Pancreas (tissue), 10 donors: ENCODE results near the gene PATE2. TPM values are rescaled to one million over a fixed set of nuclear protein-coding genes. Genes with fewer than 3 reads are reported as not detected.

ENCODE experiments used
- ATAC-seq, 4 donors: fragments of 200-7000 bp; cut with Tn5 transposase; one replicate each; pipeline versions ENCODE4 v1.8.0 to v1.9.1; 2020; ENCODE audit warnings: mild to moderate bottlenecking in 4 of 4, moderate library complexity in 4 of 4
- DNase-seq, 6 donors: peaks; one replicate each; pipeline ENCODE4 v3.0.0-alpha.2; 2020
- FAIRE-seq: peaks from 2 replicates; lab custom pipeline; 2012; peaks lifted over from hg19 to GRCh38; lab: Jason Lieb, UNC
- H3K27ac ChIP-seq, 4 donors: fragments of 200-600 bp; sonication (generic); 1 replicate in 3 of 4; 2 replicates in 1 of 4; pipeline versions ENCODE4 v1.5.0 to v1.8.0; 2020
- H3K27me3 ChIP-seq, 4 donors: fragments of 200-600 bp; one replicate each; pipeline ENCODE4 v1.8.0; 2021
- H3K36me3 ChIP-seq, 3 donors: fragments of 200-600 bp; sonication (generic) in 1 of 3; one replicate each; pipeline versions ENCODE4 v1.5.0 to v1.8.0; 2020 to 2021
- H3K4me1 ChIP-seq, 3 donors: fragments of 200-600 bp; one replicate each; pipeline ENCODE4 v1.8.0; 2021
- H3K4me3 ChIP-seq, 4 donors: fragments of 200-600 bp; sonication (generic) in 2 of 4; one replicate each; pipeline versions ENCODE4 v1.5.0 to v1.8.0; 2020 to 2021
- H3K9me3 ChIP-seq, 4 donors: fragments of 200-600 bp; one replicate each; pipeline ENCODE4 v1.8.0; 2021
- WGBS, 2 donors: extraction: QIAGEN DNeasy Blood & Tissue Kit; methylation state at CpG; one replicate each; pipeline ENCODE4 v1.1.7; 2013; 5-methylcytosine and 5-hydroxymethylcytosine counted together
- intact Hi-C, 3 donors: fragments of 100-400 bp; cut with DNase I; formaldehyde crosslinking; loops; one replicate each; pipeline versions ENCODE4 v1.11.1 to v1.14.2; 2022
- polyA plus RNA-seq, 2 donors: library from polyadenylated mRNA; stranded (reverse); fragments of 200-250 nt; gene quantifications; one replicate each; pipeline ENCODE4 v1.2.3, GENCODE V29; 2013
- total RNA-seq, 6 donors: library from RNA; stranded (reverse); fragmentation: NEBNext Ultra II Directional in 4 of 6; extraction: Animal tissue kit (Norgen Biotek cat#: 25700) in 4 of 6; gene quantifications; one replicate each; pipeline versions ENCODE4 v1.2.1 to v1.2.4, GENCODE V29; 2021 to 2023
- TF ChIP-seq, protein P1 (sequence below), 4 donors: fragments of 200-600 bp; sonication (generic) in 3 of 4; IDR thresholded peaks; one replicate each; pipeline versions ENCODE4 v1.5.0 to v1.8.0; 2021; ENCODE audit warnings: antibody characterized with exemption in 4 of 4
- donor health status: healthy with polysubstance abuse.
- donor health status: DM: no; HTN: no; CAD: no; lungs with moderate emphysema.
- donor health status: DM: no; HTN: no; CAD: no.
- donor health status: control.
- donor health status: control.
- donor health status: Bipolar disorder and iron deficiency.
- donor health status: DM: yes; HTN: yes; CAD: no.
- donor health status: DM: no; HTN: no; CAD: no.
- donor health status: DM: no; HTN: no; CAD: no.
- donor health status: DM: yes; HTN: yes; CAD: no.

The PATE2 gene
- total and polyA plus RNA-seq, 8 donors: 0.08 TPM; not detected in 7

DNA sequence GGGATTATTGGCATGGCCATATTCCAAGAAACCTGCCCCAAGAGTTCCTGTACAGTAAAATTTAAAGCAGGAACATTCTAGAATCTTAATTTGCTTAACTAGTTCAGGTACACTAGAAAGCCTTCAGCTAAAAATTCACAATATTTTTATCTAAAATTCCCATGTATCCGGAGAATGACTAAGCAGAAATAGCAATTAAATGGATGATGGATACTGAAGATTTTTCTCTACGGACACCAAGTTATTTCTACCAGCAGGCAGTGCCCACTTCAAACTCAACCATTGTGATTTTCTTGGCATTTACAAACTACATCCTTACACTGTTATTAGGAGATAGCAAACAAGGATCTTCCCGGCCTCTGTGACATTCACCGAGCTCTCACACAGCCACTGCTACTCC is 12.2 kb upstream of the PATE2 start:
- intact Hi-C loops: no loop called here
- ATAC-seq (no peak), FAIRE-seq (no peak), DNase-seq (no peak)
- Histone ChIP-seq H3K27me3 (no peaks in the 10 kb centered on the region), H3K36me3 (no peaks in the 10 kb centered on the region), H3K9me3 (no peaks in the 10 kb centered on the region), H3K27ac (no peak overlapping the region), H3K4me3 (no peak overlapping the region), H3K4me1 (no peaks in the 10 kb centered on the region)
- 83 to 86% methylated on average over 4 of the region's 4 CpGs for WGBS, 2 donors
- TF ChIP-seq, protein P1, sequence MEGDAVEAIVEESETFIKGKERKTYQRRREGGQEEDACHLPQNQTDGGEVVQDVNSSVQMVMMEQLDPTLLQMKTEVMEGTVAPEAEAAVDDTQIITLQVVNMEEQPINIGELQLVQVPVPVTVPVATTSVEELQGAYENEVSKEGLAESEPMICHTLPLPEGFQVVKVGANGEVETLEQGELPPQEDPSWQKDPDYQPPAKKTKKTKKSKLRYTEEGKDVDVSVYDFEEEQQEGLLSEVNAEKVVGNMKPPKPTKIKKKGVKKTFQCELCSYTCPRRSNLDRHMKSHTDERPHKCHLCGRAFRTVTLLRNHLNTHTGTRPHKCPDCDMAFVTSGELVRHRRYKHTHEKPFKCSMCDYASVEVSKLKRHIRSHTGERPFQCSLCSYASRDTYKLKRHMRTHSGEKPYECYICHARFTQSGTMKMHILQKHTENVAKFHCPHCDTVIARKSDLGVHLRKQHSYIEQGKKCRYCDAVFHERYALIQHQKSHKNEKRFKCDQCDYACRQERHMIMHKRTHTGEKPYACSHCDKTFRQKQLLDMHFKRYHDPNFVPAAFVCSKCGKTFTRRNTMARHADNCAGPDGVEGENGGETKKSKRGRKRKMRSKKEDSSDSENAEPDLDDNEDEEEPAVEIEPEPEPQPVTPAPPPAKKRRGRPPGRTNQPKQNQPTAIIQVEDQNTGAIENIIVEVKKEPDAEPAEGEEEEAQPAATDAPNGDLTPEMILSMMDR (IDR thresholded peaks at IDR 0.05): no peak

GRCh38 chr11:125787827-125788226 is 9.2 kb upstream of the PATE2 start, which contains the start of gene PATE3:
PATE3 (plus strand) TSS chr11:125788127; CDS start chr11:125788152, 25 bp downstream.
- Histone ChIP-seq H3K9me3 (no peaks in the 10 kb centered on the region), H3K36me3 (no peaks in the 10 kb centered on the region), H3K4me3 (no peak within 1 kb of the TSS), H3K4me1 (no peaks in the 10 kb centered on the region), H3K27me3 (no peaks in the 10 kb centered on the region), H3K27ac (no peak within 1 kb of the TSS)
- FAIRE-seq (no peak), DNase-seq (no peak), ATAC-seq (no peak)
- 30 to 37% methylated on average over 2 of the region's 2 CpGs for WGBS, 2 donors
- TF ChIP-seq, protein P1 (IDR thresholded peaks at IDR 0.05): no peak
- intact Hi-C loops: no loop called here

- H3K36me3 ChIP-seq: no peaks in the 10 kb centered on the region
- no peak for ATAC-seq
- no peak for DNase-seq
- H3K27ac ChIP-seq: no peak overlapping the region
- 41 to 47% methylated on average over 2 of the region's 2 CpGs for WGBS, 2 donors
- H3K4me1 ChIP-seq: no peaks in the 10 kb centered on the region
- TF ChIP-seq, protein P1 (IDR thresholded peaks at IDR 0.05): no peak
- no peaks in the 10 kb centered on the region for H3K9me3 ChIP-seq
- no peak overlapping the region for H3K4me3 ChIP-seq
- intact Hi-C loops: no loop called here
- H3K27me3 ChIP-seq: no peaks in the 10 kb centered on the region
- no peak for FAIRE-seq
Observed at GRCh38 chr11:125784678-125785077, 6.0 kb upstream of the PATE2 start.

- WGBS, 2 donors: 68 to 70% methylated on average over 5 of the region's 5 CpGs
- no peak for FAIRE-seq
Observed at GRCh38 chr11:125777309-125777708, 1.3 kb downstream of the PATE2 start.

DNA sequence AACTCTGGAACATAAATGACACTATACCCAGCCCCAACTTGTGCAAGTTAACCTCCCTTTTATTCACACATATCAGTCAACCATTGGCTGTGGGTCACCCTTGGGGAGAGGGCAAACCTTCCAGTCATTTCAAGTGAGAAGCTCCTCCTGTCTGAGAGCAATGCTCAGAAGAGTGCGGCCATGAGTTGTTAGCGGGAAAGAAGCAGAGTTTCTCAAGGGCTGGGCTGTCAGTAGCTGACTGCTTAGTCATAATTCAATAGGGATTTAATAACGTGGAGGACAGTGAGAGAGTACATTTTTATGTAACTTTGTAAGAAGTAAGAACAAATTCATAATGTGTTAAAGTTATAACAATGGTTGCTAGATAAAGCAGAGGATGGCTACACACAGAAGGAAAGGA is 5.1 kb downstream of the PATE2 start:
- TF ChIP-seq, protein P1 (IDR thresholded peaks at IDR 0.05): no peak
- FAIRE-seq: no peak
- DNase-seq: no peak
- ATAC-seq: no peak
- intact Hi-C loops: no loop called here
- 68 to 71% methylated on average over 3 of the region's 3 CpGs for WGBS, 2 donors
- Histone ChIP-seq H3K27ac (no peak overlapping the region), H3K36me3 (no peaks in the 10 kb centered on the region), H3K4me1 (no peaks in the 10 kb centered on the region), H3K4me3 (no peak overlapping the region), H3K9me3 (no peaks in the 10 kb centered on the region), H3K27me3 (no peaks in the 10 kb centered on the region)

More at GRCh38 chr11:125777309-125777708, 1.3 kb downstream of the PATE2 start:
- ATAC-seq (no peak), DNase-seq (no peak)
- TF ChIP-seq, protein P1 (IDR thresholded peaks at IDR 0.05): no peak
- Histone ChIP-seq H3K4me3 (no peak overlapping the region), H3K9me3 (no peaks in the 10 kb centered on the region), H3K27me3 (no peaks in the 10 kb centered on the region), H3K27ac (no peak overlapping the region), H3K36me3 (no peaks in the 10 kb centered on the region), H3K4me1 (no peaks in the 10 kb centered on the region)
- intact Hi-C loops: no loop called here
